Thyroid gland (tissue), 4 donors: ENCODE data around the gene SPATS2L.

Source experiments
- POLR2A ChIP-seq, 2 donors: fragments of 450-650 bp; IDR thresholded peaks; one replicate each; pipeline ENCODE4 v1.6.1; 2017; ENCODE audit warnings: antibody characterized with exemption in 2 of 2, mild to moderate bottlenecking in 2 of 2, moderate library complexity in 1 of 2
- TF ChIP-seq, protein P1 (sequence below), 6 experiments: fragments of 200-600 bp in 3 of 6; fragments of 450-650 bp in 3 of 6; sonication (generic) in 3 of 6; IDR thresholded peaks; one replicate each; pipeline ENCODE4 v1.5.1; 2016 to 2019; ENCODE audit warnings: antibody characterized with exemption in 6 of 6, mild to moderate bottlenecking in 2 of 6, inconsistent platforms in 1 of 6, moderate library complexity in 1 of 6

GRCh38 chr2:200515155-200515554, 208.7 kb downstream of the SPATS2L start:
- TF ChIP-seq, protein P1, sequence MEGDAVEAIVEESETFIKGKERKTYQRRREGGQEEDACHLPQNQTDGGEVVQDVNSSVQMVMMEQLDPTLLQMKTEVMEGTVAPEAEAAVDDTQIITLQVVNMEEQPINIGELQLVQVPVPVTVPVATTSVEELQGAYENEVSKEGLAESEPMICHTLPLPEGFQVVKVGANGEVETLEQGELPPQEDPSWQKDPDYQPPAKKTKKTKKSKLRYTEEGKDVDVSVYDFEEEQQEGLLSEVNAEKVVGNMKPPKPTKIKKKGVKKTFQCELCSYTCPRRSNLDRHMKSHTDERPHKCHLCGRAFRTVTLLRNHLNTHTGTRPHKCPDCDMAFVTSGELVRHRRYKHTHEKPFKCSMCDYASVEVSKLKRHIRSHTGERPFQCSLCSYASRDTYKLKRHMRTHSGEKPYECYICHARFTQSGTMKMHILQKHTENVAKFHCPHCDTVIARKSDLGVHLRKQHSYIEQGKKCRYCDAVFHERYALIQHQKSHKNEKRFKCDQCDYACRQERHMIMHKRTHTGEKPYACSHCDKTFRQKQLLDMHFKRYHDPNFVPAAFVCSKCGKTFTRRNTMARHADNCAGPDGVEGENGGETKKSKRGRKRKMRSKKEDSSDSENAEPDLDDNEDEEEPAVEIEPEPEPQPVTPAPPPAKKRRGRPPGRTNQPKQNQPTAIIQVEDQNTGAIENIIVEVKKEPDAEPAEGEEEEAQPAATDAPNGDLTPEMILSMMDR (IDR thresholded peaks at IDR 0.05), result no peak
- TF ChIP-seq POLR2A (IDR thresholded peaks at IDR 0.05), result no peak
